Measurements from ENCODE around the gene PLCXD3.

PLCXD3 gene

DNA sequence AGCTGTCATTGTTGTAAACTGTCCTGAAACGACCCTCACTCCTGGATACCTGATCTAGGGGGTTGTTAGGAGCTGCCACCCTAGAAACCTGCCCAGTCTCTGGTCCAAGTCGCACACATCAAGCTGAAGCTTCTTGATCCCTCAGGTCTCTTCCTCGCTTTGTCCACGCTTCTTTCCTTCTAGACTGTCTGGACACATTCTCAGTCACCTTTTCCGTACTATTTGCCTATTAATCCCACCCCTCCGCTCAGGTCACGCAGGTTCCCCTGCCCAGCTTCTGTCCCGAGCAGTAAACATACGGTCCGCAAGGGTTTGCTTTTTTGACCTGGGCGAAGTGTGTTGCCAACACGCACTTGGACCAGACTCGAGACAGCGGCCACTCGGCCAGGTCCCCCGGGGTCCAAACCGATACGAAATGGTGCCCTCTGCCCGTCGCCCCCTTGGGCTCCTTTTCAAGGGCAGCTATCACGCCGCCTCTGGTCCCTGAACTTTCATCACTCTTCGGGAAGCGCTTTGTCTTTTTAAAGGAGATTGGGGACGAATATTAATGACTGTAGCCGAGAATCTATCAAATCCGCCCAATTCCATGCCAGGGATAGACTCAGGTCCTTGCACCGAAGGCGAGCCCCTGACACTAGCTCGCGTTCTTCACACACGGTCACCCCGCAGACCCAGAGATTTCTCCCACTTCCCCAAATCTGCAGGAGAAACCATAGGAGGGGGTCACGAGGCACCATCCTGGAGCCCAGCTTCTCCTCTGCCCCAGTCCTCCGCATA is 814 bp downstream of the PLCXD3 start:
- TF ChIP-seq, protein P1, sequence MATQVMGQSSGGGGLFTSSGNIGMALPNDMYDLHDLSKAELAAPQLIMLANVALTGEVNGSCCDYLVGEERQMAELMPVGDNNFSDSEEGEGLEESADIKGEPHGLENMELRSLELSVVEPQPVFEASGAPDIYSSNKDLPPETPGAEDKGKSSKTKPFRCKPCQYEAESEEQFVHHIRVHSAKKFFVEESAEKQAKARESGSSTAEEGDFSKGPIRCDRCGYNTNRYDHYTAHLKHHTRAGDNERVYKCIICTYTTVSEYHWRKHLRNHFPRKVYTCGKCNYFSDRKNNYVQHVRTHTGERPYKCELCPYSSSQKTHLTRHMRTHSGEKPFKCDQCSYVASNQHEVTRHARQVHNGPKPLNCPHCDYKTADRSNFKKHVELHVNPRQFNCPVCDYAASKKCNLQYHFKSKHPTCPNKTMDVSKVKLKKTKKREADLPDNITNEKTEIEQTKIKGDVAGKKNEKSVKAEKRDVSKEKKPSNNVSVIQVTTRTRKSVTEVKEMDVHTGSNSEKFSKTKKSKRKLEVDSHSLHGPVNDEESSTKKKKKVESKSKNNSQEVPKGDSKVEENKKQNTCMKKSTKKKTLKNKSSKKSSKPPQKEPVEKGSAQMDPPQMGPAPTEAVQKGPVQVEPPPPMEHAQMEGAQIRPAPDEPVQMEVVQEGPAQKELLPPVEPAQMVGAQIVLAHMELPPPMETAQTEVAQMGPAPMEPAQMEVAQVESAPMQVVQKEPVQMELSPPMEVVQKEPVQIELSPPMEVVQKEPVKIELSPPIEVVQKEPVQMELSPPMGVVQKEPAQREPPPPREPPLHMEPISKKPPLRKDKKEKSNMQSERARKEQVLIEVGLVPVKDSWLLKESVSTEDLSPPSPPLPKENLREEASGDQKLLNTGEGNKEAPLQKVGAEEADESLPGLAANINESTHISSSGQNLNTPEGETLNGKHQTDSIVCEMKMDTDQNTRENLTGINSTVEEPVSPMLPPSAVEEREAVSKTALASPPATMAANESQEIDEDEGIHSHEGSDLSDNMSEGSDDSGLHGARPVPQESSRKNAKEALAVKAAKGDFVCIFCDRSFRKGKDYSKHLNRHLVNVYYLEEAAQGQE (IDR thresholded peaks at IDR 0.05; ENCODE audit: low read depth): no peak

DNA sequence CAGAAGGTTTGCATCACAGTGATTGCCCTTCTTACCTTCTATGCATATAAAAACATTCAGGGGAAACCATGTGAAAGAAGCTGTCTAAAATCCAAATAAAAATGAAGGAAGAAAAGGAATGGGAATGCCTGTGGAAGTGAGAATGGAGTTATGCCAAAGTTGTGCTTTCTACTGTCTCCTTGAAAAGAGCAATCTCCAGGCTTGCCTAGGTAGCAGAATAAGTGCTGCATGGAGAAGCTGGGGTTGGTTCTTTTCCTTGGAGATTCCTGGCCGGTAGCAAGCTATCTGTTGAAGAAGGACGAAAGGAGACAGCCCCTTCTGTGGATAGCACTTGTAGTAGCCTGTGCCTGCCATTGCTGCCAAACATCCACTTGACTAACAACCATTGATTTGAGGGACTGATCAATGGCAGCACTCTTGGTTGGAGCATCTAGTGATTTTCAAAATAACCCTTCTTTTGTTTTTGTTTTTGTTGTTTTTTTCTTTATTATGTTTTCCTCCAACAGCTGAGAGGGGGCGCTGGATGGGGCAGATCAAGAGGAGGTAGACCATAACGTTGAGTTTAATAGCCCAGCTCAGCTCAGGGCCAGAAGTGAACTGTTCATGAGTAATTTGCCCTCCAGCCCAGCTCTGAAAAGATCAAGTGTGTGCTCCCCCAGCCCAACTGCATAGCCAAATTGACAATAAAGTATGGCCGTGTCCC is 1.6 kb downstream of the PLCXD3 start:
- TF ChIP-seq TCF12 (IDR thresholded peaks at IDR 0.05; ENCODE audit: low read depth) (no peak), NFIC (IDR thresholded peaks at IDR 0.05) (no peak), ZBTB7A (IDR thresholded peaks at IDR 0.05; ENCODE audit: low read depth) (no peak), EP300 (IDR thresholded peaks at IDR 0.05; ENCODE audit: borderline replicate concordance) (no peak), TEAD4 (IDR thresholded peaks at IDR 0.05) (no peak), TAF1 (IDR thresholded peaks at IDR 0.05; ENCODE audit: low read depth) (no peak), YY1 (IDR thresholded peaks at IDR 0.05; ENCODE audit: low read depth) (no peak), RAD21 (IDR thresholded peaks at IDR 0.05; ENCODE audit: low read depth) (no peak), FOXM1 (IDR thresholded peaks at IDR 0.05; ENCODE audit: borderline replicate concordance, low read depth) (no peak)
- TF ChIP-seq, protein P1 (IDR thresholded peaks at IDR 0.05; ENCODE audit: low read depth): no peak
- TF ChIP-seq, protein P2, sequence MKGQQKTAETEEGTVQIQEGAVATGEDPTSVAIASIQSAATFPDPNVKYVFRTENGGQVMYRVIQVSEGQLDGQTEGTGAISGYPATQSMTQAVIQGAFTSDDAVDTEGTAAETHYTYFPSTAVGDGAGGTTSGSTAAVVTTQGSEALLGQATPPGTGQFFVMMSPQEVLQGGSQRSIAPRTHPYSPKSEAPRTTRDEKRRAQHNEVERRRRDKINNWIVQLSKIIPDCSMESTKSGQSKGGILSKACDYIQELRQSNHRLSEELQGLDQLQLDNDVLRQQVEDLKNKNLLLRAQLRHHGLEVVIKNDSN (IDR thresholded peaks at IDR 0.05): no peak

DNA sequence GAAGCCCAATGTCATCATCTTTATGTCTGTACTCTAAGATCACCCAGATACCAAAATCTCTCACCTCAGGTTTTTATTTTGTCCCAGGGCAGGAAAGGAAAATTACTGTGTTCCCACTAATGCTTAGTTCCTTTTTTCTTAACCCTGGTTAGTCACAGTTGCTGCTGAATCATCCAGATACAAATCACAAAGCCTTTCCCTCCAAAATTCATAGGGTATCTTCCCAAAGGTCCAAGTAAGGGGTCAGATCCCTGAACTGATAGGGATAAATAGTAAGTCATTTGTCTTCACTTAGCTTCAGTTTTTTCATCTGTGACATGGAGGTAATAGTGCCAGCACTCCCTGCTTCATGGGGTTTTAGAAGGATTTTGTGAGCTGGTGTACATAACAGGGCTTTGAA is 2.2 kb downstream of the PLCXD3 start:
- TF ChIP-seq TEAD4 (IDR thresholded peaks at IDR 0.05) (no peak), TAF1 (IDR thresholded peaks at IDR 0.05; ENCODE audit: low read depth) (no peak), RAD21 (IDR thresholded peaks at IDR 0.05; ENCODE audit: low read depth) (no peak), ZBTB7A (IDR thresholded peaks at IDR 0.05; ENCODE audit: low read depth) (no peak), NFIC (IDR thresholded peaks at IDR 0.05) (no peak), TCF12 (IDR thresholded peaks at IDR 0.05; ENCODE audit: low read depth) (no peak), EP300 (IDR thresholded peaks at IDR 0.05; ENCODE audit: borderline replicate concordance) (no peak), CEBPB (IDR thresholded peaks at IDR 0.05) (no peak), EGR1 (IDR thresholded peaks at IDR 0.05) (no peak), YY1 (IDR thresholded peaks at IDR 0.05; ENCODE audit: low read depth) (no peak)
- TF ChIP-seq, protein P1 (IDR thresholded peaks at IDR 0.05; ENCODE audit: low read depth): no peak
- TF ChIP-seq, protein P3, sequence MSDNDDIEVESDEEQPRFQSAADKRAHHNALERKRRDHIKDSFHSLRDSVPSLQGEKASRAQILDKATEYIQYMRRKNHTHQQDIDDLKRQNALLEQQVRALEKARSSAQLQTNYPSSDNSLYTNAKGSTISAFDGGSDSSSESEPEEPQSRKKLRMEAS (IDR thresholded peaks at IDR 0.05): no peak
- TF ChIP-seq, protein P2 (IDR thresholded peaks at IDR 0.05): no peak

DNA sequence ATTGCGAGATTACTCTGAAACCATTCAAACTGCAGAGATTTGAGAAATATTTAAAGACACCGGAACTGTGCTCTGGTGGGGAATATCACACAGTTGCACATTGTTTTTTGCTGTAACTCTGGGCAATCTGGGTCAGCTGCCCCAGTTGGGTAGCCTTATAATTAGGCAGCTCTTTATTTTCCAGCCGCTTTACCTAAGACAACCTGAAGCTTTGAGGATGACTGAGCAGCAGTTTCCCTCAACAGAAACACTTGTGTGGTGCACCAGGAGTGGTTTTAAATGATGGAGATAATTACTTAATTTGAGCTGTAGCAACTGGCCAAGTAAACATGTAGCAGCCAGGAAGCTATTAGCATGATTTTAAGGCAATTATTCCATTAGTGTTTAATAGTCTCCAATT is 2.9 kb downstream of the PLCXD3 start:
- TF ChIP-seq CREB1 (IDR thresholded peaks at IDR 0.05; ENCODE audit: low read depth) (no peak), TEAD4 (IDR thresholded peaks at IDR 0.05) (no peak), YY1 (IDR thresholded peaks at IDR 0.05; ENCODE audit: low read depth) (no peak), TCF12 (IDR thresholded peaks at IDR 0.05; ENCODE audit: low read depth) (no peak), NFIC (IDR thresholded peaks at IDR 0.05) (no peak), CEBPB (IDR thresholded peaks at IDR 0.05) (no peak), EP300 (IDR thresholded peaks at IDR 0.05; ENCODE audit: borderline replicate concordance) (no peak), ZBTB7A (IDR thresholded peaks at IDR 0.05; ENCODE audit: low read depth) (no peak), RAD21 (IDR thresholded peaks at IDR 0.05; ENCODE audit: low read depth) (no peak), TAF1 (IDR thresholded peaks at IDR 0.05; ENCODE audit: low read depth) (no peak), FOXM1 (IDR thresholded peaks at IDR 0.05; ENCODE audit: borderline replicate concordance, low read depth) (no peak), EGR1 (IDR thresholded peaks at IDR 0.05) (no peak)
- TF ChIP-seq, protein P1 (IDR thresholded peaks at IDR 0.05; ENCODE audit: low read depth): no peak
- TF ChIP-seq, protein P3 (IDR thresholded peaks at IDR 0.05): no peak
- TF ChIP-seq, protein P2 (IDR thresholded peaks at IDR 0.05): no peak
